ENCODE data around the gene WDR33. TPM values are rescaled to one million over a fixed set of nuclear protein-coding genes. Genes with fewer than 3 reads are reported as not detected.

WDR33 gene
- total RNA-seq, 1 donor from 2014 or later = 23.5 TPM

DNA sequence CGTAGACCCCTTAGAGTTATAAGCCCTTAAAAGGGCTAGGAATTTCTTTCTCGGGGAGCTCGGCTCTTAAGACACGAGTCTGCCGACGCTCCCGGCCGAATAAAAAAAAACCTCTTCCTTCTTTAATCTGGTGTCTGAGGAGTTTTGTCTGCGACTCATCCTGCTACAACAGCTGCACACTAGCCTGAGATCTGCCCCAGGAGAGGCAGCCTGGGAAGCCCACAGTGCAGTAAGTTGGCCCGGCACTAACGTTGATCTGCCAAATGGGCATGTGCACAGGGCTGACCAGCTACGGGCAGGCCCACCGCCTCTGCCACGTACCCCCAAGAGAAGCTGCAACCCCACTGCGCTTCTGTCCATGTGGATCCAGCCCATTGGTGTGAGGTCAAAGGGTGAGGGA, 127.2 kb downstream of the WDR33 start:
- H3K4me3 ChIP-seq (ENCODE audit: low read depth, low read length) = no peak overlapping the region
- H3K27me3 ChIP-seq (ENCODE audit: control insufficient read depth, insufficient read depth, low read length) = peaks cover 11% of the 10 kb centered on the region
- DNase-seq (ENCODE audit: low read depth) = no peak
- no peaks in the 10 kb centered on the region for H3K36me3 ChIP-seq (ENCODE audit: control insufficient read depth, insufficient read depth, low read length)
- TF ChIP-seq, protein P1, sequence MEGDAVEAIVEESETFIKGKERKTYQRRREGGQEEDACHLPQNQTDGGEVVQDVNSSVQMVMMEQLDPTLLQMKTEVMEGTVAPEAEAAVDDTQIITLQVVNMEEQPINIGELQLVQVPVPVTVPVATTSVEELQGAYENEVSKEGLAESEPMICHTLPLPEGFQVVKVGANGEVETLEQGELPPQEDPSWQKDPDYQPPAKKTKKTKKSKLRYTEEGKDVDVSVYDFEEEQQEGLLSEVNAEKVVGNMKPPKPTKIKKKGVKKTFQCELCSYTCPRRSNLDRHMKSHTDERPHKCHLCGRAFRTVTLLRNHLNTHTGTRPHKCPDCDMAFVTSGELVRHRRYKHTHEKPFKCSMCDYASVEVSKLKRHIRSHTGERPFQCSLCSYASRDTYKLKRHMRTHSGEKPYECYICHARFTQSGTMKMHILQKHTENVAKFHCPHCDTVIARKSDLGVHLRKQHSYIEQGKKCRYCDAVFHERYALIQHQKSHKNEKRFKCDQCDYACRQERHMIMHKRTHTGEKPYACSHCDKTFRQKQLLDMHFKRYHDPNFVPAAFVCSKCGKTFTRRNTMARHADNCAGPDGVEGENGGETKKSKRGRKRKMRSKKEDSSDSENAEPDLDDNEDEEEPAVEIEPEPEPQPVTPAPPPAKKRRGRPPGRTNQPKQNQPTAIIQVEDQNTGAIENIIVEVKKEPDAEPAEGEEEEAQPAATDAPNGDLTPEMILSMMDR (IDR thresholded peaks at IDR 0.05; ENCODE audit: insufficient read depth, low read length, poor library complexity, severe bottlenecking) = no peak

DNA sequence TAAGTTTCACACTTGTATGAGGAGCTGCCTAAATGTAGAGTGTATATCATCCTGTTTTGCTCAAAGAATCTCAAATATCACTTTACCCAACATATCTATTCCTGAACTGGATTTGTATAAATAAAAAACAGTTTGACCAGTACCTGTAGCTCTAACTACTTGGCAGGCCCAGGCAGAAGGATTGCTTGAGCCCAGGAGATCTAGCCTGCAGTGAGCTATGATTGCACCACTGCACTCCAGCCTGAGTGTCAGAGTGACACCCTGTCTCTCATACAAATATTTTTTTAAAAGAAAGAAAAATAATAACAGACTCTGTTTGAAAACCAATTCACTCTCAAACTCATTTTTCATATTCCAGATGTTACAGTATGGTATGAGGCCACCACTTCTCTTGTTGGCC, 127.9 kb downstream of the WDR33 start:
- no peaks in the 10 kb centered on the region for H3K36me3 ChIP-seq (ENCODE audit: control insufficient read depth, insufficient read depth, low read length)
- DNase-seq (ENCODE audit: low read depth) = no peak
- H3K4me3 ChIP-seq (ENCODE audit: low read depth, low read length) = no peak overlapping the region
- TF ChIP-seq, protein P1 (IDR thresholded peaks at IDR 0.05; ENCODE audit: insufficient read depth, low read length, poor library complexity, severe bottlenecking) = no peak
- H3K27me3 ChIP-seq (ENCODE audit: control insufficient read depth, insufficient read depth, low read length) = peaks cover 16% of the 10 kb centered on the region

DNA sequence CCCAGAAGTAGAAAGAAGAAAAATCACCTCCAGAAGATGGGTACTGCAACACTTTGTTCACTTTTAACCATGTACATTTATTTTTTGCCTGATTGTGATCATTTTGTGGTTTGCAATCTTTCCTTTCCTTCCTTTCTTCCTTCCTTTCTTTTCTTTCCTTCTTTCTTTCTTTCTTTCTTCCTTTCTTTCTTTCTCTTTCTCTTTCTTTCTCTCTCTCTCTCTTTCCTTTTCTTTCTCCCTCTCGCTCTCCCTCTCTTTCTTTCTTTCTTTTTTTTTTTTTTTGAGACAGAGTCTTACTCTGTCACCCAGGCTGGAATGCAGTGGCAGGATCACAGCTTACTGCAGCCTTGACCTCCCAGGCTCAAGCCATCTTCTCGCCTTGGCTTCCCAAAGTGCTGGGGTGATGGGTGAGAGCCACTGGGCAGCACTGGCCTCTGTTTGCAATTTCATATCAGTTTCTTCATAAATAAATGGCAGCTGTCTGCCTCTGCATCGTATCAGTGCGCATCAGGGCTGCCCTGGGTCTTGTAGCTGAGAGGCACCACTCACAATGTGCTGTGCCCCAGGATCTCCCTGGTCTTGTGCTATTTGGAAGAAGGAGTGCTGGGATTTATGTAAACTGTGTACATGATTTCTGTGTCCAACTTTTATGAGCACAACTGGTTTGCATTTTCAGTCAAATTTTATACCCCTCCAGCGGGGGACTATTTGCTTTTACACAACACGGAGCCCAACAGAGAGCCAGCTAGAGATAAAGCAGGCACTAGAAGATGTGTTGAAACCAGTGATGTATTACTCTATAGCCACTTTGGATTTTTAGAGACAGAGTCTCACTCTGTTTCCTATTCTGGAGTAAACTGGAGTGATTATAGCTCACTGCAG, 128.8 kb downstream of the WDR33 start:
- no peak overlapping the region for H3K4me3 ChIP-seq (ENCODE audit: low read depth, low read length)
- no peaks in the 10 kb centered on the region for H3K36me3 ChIP-seq (ENCODE audit: control insufficient read depth, insufficient read depth, low read length)

DNA sequence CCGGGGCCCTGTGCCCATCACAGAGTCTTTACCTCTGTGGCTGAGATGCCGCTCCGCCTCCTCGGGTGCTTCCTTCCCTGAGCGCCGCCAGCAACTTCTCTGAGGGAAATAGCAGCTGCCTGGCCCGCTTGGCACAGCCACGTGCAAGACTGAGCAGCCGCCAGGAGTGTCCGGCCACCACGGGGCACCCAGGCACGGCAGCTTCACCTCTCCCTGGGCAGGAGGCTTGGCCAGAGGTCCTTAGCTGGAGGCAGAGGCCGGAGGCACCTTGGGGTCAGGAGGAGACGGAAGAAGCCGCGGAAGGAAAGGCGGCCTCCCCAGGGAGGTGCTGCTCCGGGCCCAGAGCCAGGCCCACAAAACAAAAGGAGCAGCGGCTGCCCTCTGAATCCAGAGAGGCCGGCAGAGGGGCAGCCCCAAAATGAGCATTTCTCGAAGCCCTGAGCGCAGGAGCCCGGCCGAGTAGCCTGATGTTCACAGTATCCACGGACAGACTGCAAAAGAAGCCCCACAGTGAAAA, 129.6 kb downstream of the WDR33 start:
- H3K27me3 ChIP-seq (ENCODE audit: control insufficient read depth, insufficient read depth, low read length) = peaks cover 26% of the 10 kb centered on the region
- no peak for DNase-seq (ENCODE audit: low read depth)
- H3K4me3 ChIP-seq (ENCODE audit: low read depth, low read length) = no peak overlapping the region
- H3K36me3 ChIP-seq (ENCODE audit: control insufficient read depth, insufficient read depth, low read length) = no peaks in the 10 kb centered on the region
- TF ChIP-seq, protein P1 (IDR thresholded peaks at IDR 0.05; ENCODE audit: insufficient read depth, low read length, poor library complexity, severe bottlenecking) = no peak

More for the DNA sequence above, 128.8 kb downstream of the WDR33 start:
- no peak for DNase-seq (ENCODE audit: low read depth)
- TF ChIP-seq, protein P1 (IDR thresholded peaks at IDR 0.05; ENCODE audit: insufficient read depth, low read length, poor library complexity, severe bottlenecking) = no peak
- peaks cover 20% of the 10 kb centered on the region for H3K27me3 ChIP-seq (ENCODE audit: control insufficient read depth, insufficient read depth, low read length)

DNA sequence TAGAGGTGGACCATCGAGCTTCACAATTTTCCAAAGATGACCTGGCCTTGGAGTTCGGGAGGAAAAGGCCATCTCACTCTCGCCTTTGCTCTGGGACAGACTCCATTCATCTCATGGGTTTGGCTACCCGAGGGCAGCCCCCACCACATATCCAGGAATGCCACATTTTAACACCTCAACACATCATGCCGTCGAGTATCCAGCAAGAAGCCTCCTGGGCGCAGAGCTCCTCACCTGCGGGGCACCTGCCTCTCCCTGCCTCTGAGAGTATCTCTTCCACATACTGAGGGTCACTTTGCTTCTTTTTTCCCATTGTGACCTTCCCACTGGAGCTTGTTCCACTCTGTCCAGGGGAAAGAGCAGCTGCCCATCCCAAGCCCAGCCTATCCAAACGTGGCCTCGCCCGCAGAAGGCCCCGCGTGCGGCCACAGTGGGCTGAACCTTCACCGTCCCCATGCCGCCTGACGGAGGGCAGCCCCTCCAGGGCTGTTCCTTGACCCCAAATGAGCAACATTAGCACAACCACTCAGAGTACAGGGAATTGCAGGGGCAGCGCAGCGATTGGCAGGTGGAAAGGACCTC, 130.2 kb downstream of the WDR33 start:
- TF ChIP-seq, protein P1 (IDR thresholded peaks at IDR 0.05; ENCODE audit: insufficient read depth, low read length, poor library complexity, severe bottlenecking) = no peak
- DNase-seq (ENCODE audit: low read depth) = no peak
- Histone ChIP-seq H3K36me3 (ENCODE audit: control insufficient read depth, insufficient read depth, low read length) (no peaks in the 10 kb centered on the region), H3K4me3 (ENCODE audit: low read depth, low read length) (no peak overlapping the region), H3K27me3 (ENCODE audit: control insufficient read depth, insufficient read depth, low read length) (peaks cover 26% of the 10 kb centered on the region)
